Large intestine (tissue), 3 donors: Measurements from ENCODE around the gene TGFBR3. TPM values are rescaled to one million over a fixed set of nuclear protein-coding genes. Genes with fewer than 3 reads are reported as not detected.
A peak's percentile ranks its signal among the peaks of the same experiment; 100 is the strongest.

ENCODE experiments used
- DNase-seq, 2 donors: peaks; one replicate each; pipeline versions ENCODE4 v3.0.0 to v3.0.0-alpha.2; 2013
- H3K27ac ChIP-seq: one replicate; pipeline ENCODE4 v1.5.1; 2013; ENCODE audit warnings: low read length
- H3K27me3 ChIP-seq: 2 replicates; pipeline ENCODE4 v1.6.1; 2013; ENCODE audit warnings: low read length; ENCODE audit not compliant: control insufficient read depth, insufficient read depth
- H3K36me3 ChIP-seq: 2 replicates; pipeline ENCODE4 v1.6.1; 2013; ENCODE audit warnings: low read length; ENCODE audit not compliant: control insufficient read depth, insufficient read depth
- H3K4me1 ChIP-seq: one replicate; pipeline ENCODE4 v1.6.1; 2013; ENCODE audit warnings: low read length; ENCODE audit not compliant: control insufficient read depth, insufficient read depth
- H3K4me3 ChIP-seq: one replicate; pipeline ENCODE4 v1.5.1; 2013; ENCODE audit warnings: low read length
- H3K9me3 ChIP-seq: one replicate; pipeline ENCODE4 v1.6.1; 2013; ENCODE audit warnings: mild to moderate bottlenecking, low read depth, low read length, moderate library complexity; ENCODE audit not compliant: control insufficient read depth
- WGBS: methylation state at CpG from one replicate; pipeline ENCODE4 v1.1.5; 2013; ENCODE audit warnings: low lambda C conversion rate; ENCODE audit not compliant: insufficient coverage; 5-methylcytosine and 5-hydroxymethylcytosine counted together
- polyA plus RNA-seq: library from polyadenylated mRNA; unstranded; fragments of 120-200 nt; gene quantifications from one replicate; pipeline ENCODE4 v1.2.1, GENCODE V29; 2013

Gene TGFBR3
- polyA plus RNA-seq, 1 donor, result 13.7 TPM

GRCh38 chr1:91884459-91885212 is 1.3 kb downstream of the TGFBR3 start:
- no peaks in the 10 kb centered on the region for H3K9me3 ChIP-seq
- no peaks in the 10 kb centered on the region for H3K36me3 ChIP-seq
- H3K4me3 ChIP-seq, result peak overlapping the region; percentile 64
- H3K4me1 ChIP-seq, result peaks cover 5% of the 10 kb centered on the region
- 0% methylated on average over 1 of the region's 22 CpGs for WGBS
- peaks cover 12% of the 10 kb centered on the region for H3K27me3 ChIP-seq
- DNase-seq, result peak in 1 of 2 donors; percentile 56
- H3K27ac ChIP-seq, result peak overlapping the region; percentile 62

- H3K4me3 ChIP-seq, result peak overlapping the region; percentile 7
- no peaks in the 10 kb centered on the region for H3K36me3 ChIP-seq
- H3K27me3 ChIP-seq, result peaks cover 12% of the 10 kb centered on the region
- DNase-seq, result peak in 1 of 2 donors; percentile 20
- peaks cover 8% of the 10 kb centered on the region for H3K4me1 ChIP-seq
- no CpG with 5 or more reads among the region's 6 CpGs for WGBS
- no peaks in the 10 kb centered on the region for H3K9me3 ChIP-seq
- H3K27ac ChIP-seq, result no peak overlapping the region
Observed at GRCh38 chr1:91883470-91883869, 2.5 kb downstream of the TGFBR3 start.

- no peak overlapping the region for H3K27ac ChIP-seq
- H3K36me3 ChIP-seq, result no peaks in the 10 kb centered on the region
- DNase-seq, result no peak
- 100% methylated on average over 2 of the region's 3 CpGs for WGBS
- peaks cover 8% of the 10 kb centered on the region for H3K27me3 ChIP-seq
- no peaks in the 10 kb centered on the region for H3K9me3 ChIP-seq
- no peak overlapping the region for H3K4me3 ChIP-seq
- H3K4me1 ChIP-seq, result peaks cover 8% of the 10 kb centered on the region
Observed at GRCh38 chr1:91881280-91881679, 4.7 kb downstream of the TGFBR3 start.

DNA sequence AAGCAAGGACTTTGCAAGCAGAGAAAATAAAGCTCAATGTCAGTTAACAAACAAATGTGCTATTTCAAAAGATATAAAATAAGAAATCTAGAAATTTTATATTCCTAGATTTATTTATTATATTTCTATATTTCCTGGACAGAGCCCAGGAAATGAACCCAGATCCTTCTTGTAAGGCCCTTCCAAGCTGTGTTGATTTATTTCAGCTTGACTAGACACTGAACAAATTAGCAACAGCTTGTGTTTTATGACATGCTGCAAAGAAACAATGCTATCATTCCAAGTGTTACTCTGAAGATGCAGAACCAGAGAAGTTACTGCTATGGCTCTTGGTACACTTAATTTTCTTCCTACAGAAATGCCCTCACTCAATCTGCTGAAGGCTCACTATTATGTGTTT is 6.2 kb downstream of the TGFBR3 start:
- Histone ChIP-seq H3K27me3 (peaks cover 3% of the 10 kb centered on the region), H3K4me3 (no peak overlapping the region), H3K4me1 (peaks cover 6% of the 10 kb centered on the region), H3K27ac (no peak overlapping the region), H3K9me3 (no peaks in the 10 kb centered on the region), H3K36me3 (no peaks in the 10 kb centered on the region)
- DNase-seq, result no peak

- no peak overlapping the region for H3K4me3 ChIP-seq
- no peaks in the 10 kb centered on the region for H3K9me3 ChIP-seq
- DNase-seq, result no peak
- peaks cover 3% of the 10 kb centered on the region for H3K4me1 ChIP-seq
- H3K27ac ChIP-seq, result no peak overlapping the region
- no peaks in the 10 kb centered on the region for H3K27me3 ChIP-seq
- WGBS, result 100% methylated on average over 1 of the region's 5 CpGs
- no peaks in the 10 kb centered on the region for H3K36me3 ChIP-seq
Observed at GRCh38 chr1:91877574-91878208, 8.3 kb downstream of the TGFBR3 start.

DNA sequence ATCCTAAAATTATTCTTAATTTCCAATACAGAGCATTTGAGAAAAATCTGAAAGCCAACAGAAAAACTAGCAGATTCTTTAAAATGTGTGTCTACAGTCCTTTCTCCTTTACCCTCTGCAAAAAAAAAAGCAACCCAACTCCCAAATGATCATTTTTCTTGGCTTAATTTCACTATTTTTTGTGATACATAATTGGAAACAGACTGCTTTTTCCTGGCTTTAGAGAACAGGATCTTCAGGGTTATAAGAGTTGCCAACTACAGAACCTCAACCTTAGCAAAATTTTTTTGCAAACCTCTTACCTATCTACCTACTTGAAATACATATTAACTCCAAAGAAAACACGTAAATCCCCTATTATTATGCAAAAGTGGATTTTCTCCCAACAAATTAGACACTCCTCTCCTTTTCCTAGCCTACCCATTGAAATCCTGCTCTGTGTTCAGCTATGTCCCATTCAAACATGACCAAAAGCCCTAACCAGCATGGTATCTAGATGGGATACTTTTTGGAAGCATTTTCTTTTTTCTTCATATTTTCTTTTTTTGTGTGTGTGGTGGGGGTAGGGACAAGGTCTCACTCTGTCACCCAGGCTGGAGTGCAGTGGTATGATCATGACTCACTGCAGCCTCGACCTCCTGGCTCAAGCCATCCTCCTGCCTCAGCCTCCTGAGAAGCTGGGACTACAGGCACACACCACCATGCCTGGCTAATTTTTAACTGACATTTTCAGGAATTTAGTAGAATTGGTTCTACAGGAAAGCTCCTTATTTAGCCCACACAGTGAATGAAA is 9.0 kb downstream of the TGFBR3 start:
- Histone ChIP-seq H3K9me3 (no peaks in the 10 kb centered on the region), H3K36me3 (no peaks in the 10 kb centered on the region), H3K27me3 (no peaks in the 10 kb centered on the region), H3K4me3 (no peak overlapping the region), H3K27ac (no peak overlapping the region), H3K4me1 (peaks cover 3% of the 10 kb centered on the region)
- WGBS, result no CpG with 5 or more reads among the region's 2 CpGs
- no peak for DNase-seq

DNA sequence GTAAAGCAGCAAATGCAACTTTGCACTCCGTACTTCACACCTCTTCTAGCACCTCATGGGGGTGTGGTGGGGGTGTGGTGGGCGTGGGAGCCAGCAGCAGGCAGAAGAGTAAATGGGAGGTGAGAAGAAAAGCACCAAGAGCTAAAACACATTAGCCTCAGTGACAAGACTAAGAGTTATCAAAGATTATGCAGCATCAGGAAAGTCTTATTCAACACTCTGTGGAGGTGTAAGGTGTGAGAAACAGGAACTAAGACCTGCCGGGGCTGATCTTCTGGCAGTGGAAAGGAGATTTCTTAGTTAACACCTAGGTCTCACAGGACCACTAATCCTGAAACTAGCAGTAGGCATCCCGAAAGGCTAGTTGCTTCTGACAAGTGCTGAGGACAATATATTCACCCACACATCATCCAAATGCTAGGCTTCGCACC is 9.9 kb downstream of the TGFBR3 start:
- WGBS, result no CpG with 5 or more reads among the region's 5 CpGs
- DNase-seq, result no peak
- Histone ChIP-seq H3K4me3 (no peak overlapping the region), H3K27me3 (no peaks in the 10 kb centered on the region), H3K4me1 (peaks cover 3% of the 10 kb centered on the region), H3K9me3 (no peaks in the 10 kb centered on the region), H3K27ac (no peak overlapping the region), H3K36me3 (no peaks in the 10 kb centered on the region)

- Histone ChIP-seq H3K36me3 (no peaks in the 10 kb centered on the region), H3K4me3 (no peak overlapping the region), H3K27me3 (no peaks in the 10 kb centered on the region), H3K9me3 (no peaks in the 10 kb centered on the region), H3K4me1 (peaks cover 3% of the 10 kb centered on the region), H3K27ac (no peak overlapping the region)
- no peak for DNase-seq
- WGBS, result 100% methylated on average over 1 of the region's 4 CpGs
Observed at GRCh38 chr1:91874167-91874566, 11.8 kb downstream of the TGFBR3 start.

DNA sequence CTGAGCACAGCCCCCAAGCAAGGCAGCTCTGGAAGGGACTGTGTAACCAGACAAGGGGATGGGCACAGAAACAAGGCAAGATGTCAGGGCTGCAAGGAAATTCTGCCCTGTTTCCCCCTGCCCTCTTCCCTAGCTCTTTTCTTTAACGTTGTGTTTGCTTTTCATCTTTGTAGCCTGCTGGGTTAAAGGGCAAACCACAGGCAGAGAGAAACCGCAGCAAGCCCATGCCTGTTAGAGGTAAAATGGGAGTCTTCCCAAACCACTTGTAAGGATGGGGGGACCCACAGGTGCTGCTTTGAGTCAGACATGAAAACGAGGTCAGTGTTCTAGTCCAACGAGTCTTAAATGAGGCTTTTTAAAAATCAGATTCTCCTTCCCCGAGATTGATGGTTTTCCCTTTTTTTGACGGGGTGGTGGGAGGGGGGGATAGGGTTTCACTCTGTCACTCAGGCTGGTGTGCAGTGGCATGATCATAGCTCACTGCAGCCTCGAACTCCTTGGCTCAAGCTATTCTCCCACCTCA is 13.3 kb downstream of the TGFBR3 start:
- H3K9me3 ChIP-seq, result no peaks in the 10 kb centered on the region
- H3K4me3 ChIP-seq, result no peak overlapping the region
- no peaks in the 10 kb centered on the region for H3K36me3 ChIP-seq
- H3K27ac ChIP-seq, result no peak overlapping the region
- DNase-seq, result no peak
- H3K4me1 ChIP-seq, result no peaks in the 10 kb centered on the region
- H3K27me3 ChIP-seq, result no peaks in the 10 kb centered on the region
- no CpG with 5 or more reads among the region's 7 CpGs for WGBS

GRCh38 chr1:91872000-91872399 is 14.0 kb downstream of the TGFBR3 start:
- no peaks in the 10 kb centered on the region for H3K27me3 ChIP-seq
- no peak for DNase-seq
- no peaks in the 10 kb centered on the region for H3K36me3 ChIP-seq
- H3K9me3 ChIP-seq, result no peaks in the 10 kb centered on the region
- H3K4me1 ChIP-seq, result no peaks in the 10 kb centered on the region
- WGBS, result 33% methylated on average over 1 of the region's 2 CpGs
- H3K27ac ChIP-seq, result no peak overlapping the region
- H3K4me3 ChIP-seq, result no peak overlapping the region
